Calu3 (cell line): ENCODE measurements around the gene E2F4. TPM values are rescaled to one million over a fixed set of nuclear protein-coding genes. Genes with fewer than 3 reads are reported as not detected.

Source experiments
- BruUV-seq: library from RNA; stranded (reverse); fragments of 400-500 nt; replicated peaks from 2 replicates; lab custom pipeline; 2021; lab: Mats Ljungman, UMichigan
- CTCF ChIA-PET: fragments of 300-600 bp; sonication (Branson Sonifier 250); formaldehyde crosslinking; loops from one replicate; lab custom pipeline; 2022; ENCODE audit warnings: antibody characterized with exemption; lab: Charles Lee
- DNase-seq: peaks from one replicate; pipeline ENCODE4 v3.0.0; 2022
- H3K27ac Mint-ChIP-seq: one replicate; pipeline ENCODE4 v1.8.0; 2022; ENCODE audit warnings: mixed read lengths; ENCODE audit not compliant: unreplicated experiment
- H3K27me3 Mint-ChIP-seq: one replicate; pipeline ENCODE4 v1.8.0; 2022; ENCODE audit warnings: mixed read lengths; ENCODE audit not compliant: unreplicated experiment
- H3K36me3 Mint-ChIP-seq: one replicate; pipeline ENCODE4 v1.8.0; 2022; ENCODE audit warnings: mild to moderate bottlenecking, moderate library complexity, mixed read lengths; ENCODE audit not compliant: insufficient read depth, unreplicated experiment
- H3K4me1 Mint-ChIP-seq: one replicate; pipeline ENCODE4 v1.8.0; 2022; ENCODE audit warnings: mild to moderate bottlenecking, low read depth, mixed read lengths; ENCODE audit not compliant: unreplicated experiment
- H3K4me3 Mint-ChIP-seq: one replicate; pipeline ENCODE4 v1.8.0; 2022; ENCODE audit warnings: mild to moderate bottlenecking, low read depth, moderate library complexity, mixed read lengths; ENCODE audit not compliant: unreplicated experiment
- H3K9me3 Mint-ChIP-seq: one replicate; pipeline ENCODE4 v1.8.0; 2022; ENCODE audit warnings: low read depth, mixed read lengths; ENCODE audit not compliant: unreplicated experiment
- CTCF ChIP-seq: fragments of 200-600 bp; IDR thresholded peaks from one replicate; pipeline ENCODE4 v1.8.0; 2022; ENCODE audit warnings: antibody characterized with exemption; ENCODE audit not compliant: unreplicated experiment
- intact Hi-C: fragments of 100-400 bp; cut with micrococcal nuclease; formaldehyde crosslinking; loops from one replicate; pipeline ENCODE4 v1.10.0; 2022; ENCODE audit not compliant: unreplicated experiment
- total RNA-seq: library from RNA; stranded (reverse); gene quantifications from 2 replicates; pipeline ENCODE4 v1.2.3, GENCODE V29; 2022

The E2F4 gene
- total RNA-seq, 1 experiment from 2014 or later, result 95.3 TPM

- no peaks in the 10 kb centered on the region for H3K9me3 Mint-ChIP-seq
- no TSS peak for BruUV-seq
- no peaks in the 10 kb centered on the region for H3K27me3 Mint-ChIP-seq
- CTCF ChIA-PET, result interaction anchor here (2.9 kb wide), 1 partner anchor 243 kb away, joined by 7 read pairs; no protein-coding TSS in a partner anchor
- H3K36me3 Mint-ChIP-seq, result peaks cover 95% of the 10 kb centered on the region
- H3K27ac Mint-ChIP-seq, result no peak overlapping the region
- peaks cover 38% of the 10 kb centered on the region for H3K4me1 Mint-ChIP-seq
- intact Hi-C loops, result no loop called here
- no peak for TF ChIP-seq CTCF
- no peak for DNase-seq
- no peak overlapping the region for H3K4me3 Mint-ChIP-seq
These were observed 4.9 kb downstream of the E2F4 start for GRCh38 chr16:67196881-67197280.

- TF ChIP-seq CTCF, result no peak
- no peak overlapping the region for H3K27ac Mint-ChIP-seq
- no peak for DNase-seq
- H3K27me3 Mint-ChIP-seq, result no peaks in the 10 kb centered on the region
- H3K4me1 Mint-ChIP-seq, result peaks cover 38% of the 10 kb centered on the region
- BruUV-seq, result no TSS peak
- intact Hi-C loops, result no loop called here
- CTCF ChIA-PET, result interaction anchor here (0.6 to 2.9 kb wide), 11 partner anchors 12 to 244 kb away, joined by 3 to 9 read pairs (median 5); partner anchors contain the start of genes FHOD1 and TMEM208
- H3K9me3 Mint-ChIP-seq, result no peaks in the 10 kb centered on the region
- H3K4me3 Mint-ChIP-seq, result no peak overlapping the region
- peaks cover 94% of the 10 kb centered on the region for H3K36me3 Mint-ChIP-seq
These were observed 5.7 kb downstream of the E2F4 start for GRCh38 chr16:67197704-67198103.

- intact Hi-C loops, result no loop called here
- BruUV-seq, result no TSS peak
- no peak overlapping the region for H3K4me3 Mint-ChIP-seq
- H3K9me3 Mint-ChIP-seq, result no peaks in the 10 kb centered on the region
- TF ChIP-seq CTCF, result peak; percentile 86
- peak; percentile 83 for DNase-seq
- H3K4me1 Mint-ChIP-seq, result peaks cover 36% of the 10 kb centered on the region
- peaks cover 94% of the 10 kb centered on the region for H3K36me3 Mint-ChIP-seq
- CTCF ChIA-PET, result interaction anchor here (0.6 to 2.9 kb wide), 13 partner anchors 13 to 244 kb away, joined by 3 to 9 read pairs (median 5); partner anchors contain the start of genes FHOD1 and TMEM208
- H3K27ac Mint-ChIP-seq, result peak overlapping the region; percentile 76
- no peaks in the 10 kb centered on the region for H3K27me3 Mint-ChIP-seq
These were observed 6.3 kb downstream of the E2F4 start for GRCh38 chr16:67198238-67198734.

GRCh38 chr16:67199011-67199807, 7.3 kb downstream of the E2F4 start, which contains the start of gene ELMO3:
TSS of gene ELMO3 (plus strand) at chr16:67199131. CDS start at chr16:67199327, 196 bp downstream.
- no TSS peak for BruUV-seq
- intact Hi-C loops, result no loop called here
- no peaks in the 10 kb centered on the region for H3K9me3 Mint-ChIP-seq
- H3K27me3 Mint-ChIP-seq, result no peaks in the 10 kb centered on the region
- TF ChIP-seq CTCF, result peak; percentile 93
- CTCF ChIA-PET, result interaction anchor here (0.7 to 2.9 kb wide), 7 partner anchors 24 to 245 kb away, joined by 3 to 9 read pairs (median 5); partner anchors contain the start of genes FHOD1 and TMEM208
- H3K36me3 Mint-ChIP-seq, result peaks cover 93% of the 10 kb centered on the region
- peak within 1 kb of the TSS; percentile 94 for H3K27ac Mint-ChIP-seq
- H3K4me1 Mint-ChIP-seq, result peaks cover 27% of the 10 kb centered on the region
- DNase-seq, result peak; percentile 89
- peak within 1 kb of the TSS; percentile 88 for H3K4me3 Mint-ChIP-seq
